B cell (primary cell): Measurements from ENCODE around the gene MAP4K4. TPM values are rescaled to one million over a fixed set of nuclear protein-coding genes. Genes with fewer than 3 reads are reported as not detected.

ENCODE experiments used
- ATAC-seq: fragments of 200-7000 bp; cut with Tn5 transposase; one replicate; pipeline ENCODE4 v1.10.0; 2021; ENCODE audit warnings: low read depth, mild to moderate bottlenecking, moderate number of reproducible peaks, moderate library complexity
- CTCF ChIA-PET: fragments of 350-600 bp; sonication (Branson Sonifier 250); formaldehyde crosslinking; loops from one replicate; lab custom pipeline; 2021; ENCODE audit warnings: antibody characterized with exemption, inconsistent platforms; lab: Charles Lee
- POLR2A ChIA-PET: fragments of 350-600 bp; sonication (Branson Sonifier 250); formaldehyde crosslinking; loops from one replicate; lab custom pipeline; 2021; ENCODE audit warnings: antibody characterized with exemption; lab: Charles Lee
- DNase-seq: peaks from one replicate; pipeline ENCODE4 v3.0.0; 2013
- H2AFZ ChIP-seq: 2 replicates; pipeline ENCODE4 v1.6.1; 2012; ENCODE audit warnings: mild to moderate bottlenecking, low read depth, low read length; ENCODE audit not compliant: insufficient read depth, poor library complexity, severe bottlenecking
- H3K27ac ChIP-seq, 2 donors: 1 replicate in 1 of 2; 2 replicates in 1 of 2; pipeline ENCODE4 v1.5.1; 2012 to 2013; ENCODE audit warnings: low read length in 2 of 2, mild to moderate bottlenecking in 2 of 2, moderate library complexity in 1 of 2
- H3K27me3 ChIP-seq, 4 experiments: fragments of 200-600 bp in 1 of 4; sonication (generic) in 1 of 4; replicated peaks in 1 of 4; 1 replicate in 2 of 4; 2 replicates in 2 of 4; pipeline versions ENCODE4 v1.6.1 to v1.7.0; 2013 to 2016; ENCODE audit warnings: low read length in 3 of 4, mild to moderate bottlenecking in 2 of 4, mixed read lengths in 1 of 4, moderate library complexity in 1 of 4; ENCODE audit not compliant: insufficient read depth in 4 of 4, control insufficient read depth in 3 of 4; ENCODE audit errors: control extremely low read depth in 1 of 4
- H3K36me3 ChIP-seq, 2 experiments: replicated peaks in 1 of 2; 1 replicate in 1 of 2; 2 replicates in 1 of 2; pipeline versions ENCODE4 v1.6.1 to v1.7.1; 2013; ENCODE audit warnings: low read length in 1 of 2; ENCODE audit not compliant: insufficient read depth in 2 of 2, control insufficient read depth in 1 of 2; ENCODE audit errors: control extremely low read depth in 1 of 2, extremely low read depth in 1 of 2
- H3K4me1 ChIP-seq, 2 donors: fragments of 200-600 bp in 1 of 2; sonication (generic) in 1 of 2; 1 replicate in 1 of 2; 2 replicates in 1 of 2; pipeline versions ENCODE4 v1.5.1 to v1.6.1; 2013 to 2017; ENCODE audit warnings: low read length in 2 of 2; ENCODE audit not compliant: control insufficient read depth in 2 of 2, insufficient read depth in 2 of 2
- H3K4me2 ChIP-seq: replicated peaks from 2 replicates; pipeline ENCODE3; 2012; ENCODE audit warnings: mild to moderate bottlenecking, low read depth, low read length; ENCODE audit not compliant: poor library complexity, severe bottlenecking
- H3K4me3 ChIP-seq, 5 experiments: fragments of 200-600 bp in 1 of 5; sonication (generic) in 1 of 5; 1 replicate in 3 of 5; 2 replicates in 2 of 5; pipeline versions ENCODE4 v1.5.1 to v1.7.0; 2011 to 2016; ENCODE audit warnings: low read length in 4 of 5, mild to moderate bottlenecking in 4 of 5, low read depth in 2 of 5, control low read depth in 1 of 5, moderate library complexity in 1 of 5; ENCODE audit not compliant: insufficient read depth in 1 of 5; ENCODE audit errors: control extremely low read depth in 1 of 5, extremely low read depth in 1 of 5
- H3K79me2 ChIP-seq: fragments of 200-600 bp; sonication (generic); one replicate; pipeline ENCODE4 v1.6.0; 2016; ENCODE audit warnings: low read length; ENCODE audit not compliant: control insufficient read depth, insufficient read depth
- H3K9ac ChIP-seq: fragments of 200-600 bp; sonication (generic); 2 replicates; pipeline ENCODE4 v1.6.1; 2017; ENCODE audit warnings: mild to moderate bottlenecking, low read length, moderate library complexity
- H3K9me3 ChIP-seq, 3 donors: one replicate each; pipeline versions ENCODE4 v1.6.1 to v1.7.1; 2013; ENCODE audit warnings: low read length in 2 of 3; ENCODE audit not compliant: control insufficient read depth in 2 of 3, insufficient read depth in 1 of 3; ENCODE audit errors: control extremely low read depth in 1 of 3
- H4K20me1 ChIP-seq: 2 replicates; pipeline ENCODE4 v1.6.0; 2012; ENCODE audit warnings: mild to moderate bottlenecking, low read length; ENCODE audit not compliant: insufficient read depth, control insufficient read depth, poor library complexity, severe bottlenecking
- H3K27ac Mint-ChIP-seq: one replicate; pipeline ENCODE4 v1.8.0; 2021; ENCODE audit warnings: mixed read lengths
- H3K27me3 Mint-ChIP-seq: one replicate; pipeline ENCODE4 v1.8.0; 2021; ENCODE audit warnings: mixed read lengths
- H3K4me1 Mint-ChIP-seq: one replicate; pipeline ENCODE4 v1.8.0; 2021; ENCODE audit warnings: mixed read lengths
- H3K4me3 Mint-ChIP-seq: one replicate; pipeline ENCODE4 v1.8.0; 2021; ENCODE audit warnings: mixed read lengths
- H3K9me3 Mint-ChIP-seq: one replicate; pipeline ENCODE4 v1.8.0; 2022; ENCODE audit warnings: mixed read lengths; ENCODE audit not compliant: insufficient read depth
- EZH2 ChIP-seq: IDR thresholded peaks from 2 replicates; pipeline ENCODE4 v1.6.1; 2012; ENCODE audit warnings: borderline replicate concordance, low read depth, mild to moderate bottlenecking, moderate library complexity, low read length; ENCODE audit not compliant: insufficient read depth, poor library complexity, severe bottlenecking
- WGBS: methylation state at CpG from one replicate; pipeline ENCODE4 v1.1.5; 2013; ENCODE audit warnings: missing lambda C conversion rate; ENCODE audit not compliant: insufficient coverage; 5-methylcytosine and 5-hydroxymethylcytosine counted together
- intact Hi-C: fragments of 100-400 bp; cut with micrococcal nuclease; formaldehyde crosslinking; loops from one replicate; pipeline ENCODE4 v1.10.0; 2022
- polyA plus RNA-seq: library from polyadenylated mRNA; depleted of rRNA; stranded (reverse); fragments of >200 nt; gene quantifications from 2 replicates; pipeline ENCODE4 v1.2.3, GENCODE V29; 2012
- total RNA-seq, 2 donors: library from RNA; stranded (reverse); fragments of 120-200 nt in 1 of 2; gene quantifications; 1 replicate in 1 of 2; 2 replicates in 1 of 2; pipeline versions ENCODE4 v1.2.3 to v1.2.4, GENCODE V29; 2013 to 2022
- TF ChIP-seq, protein P1 (sequence below): fragments of 200-600 bp; IDR thresholded peaks from one replicate; pipeline ENCODE4 v1.8.0; 2022; ENCODE audit warnings: antibody characterized with exemption, mild to moderate bottlenecking

MAP4K4 gene
- total and polyA plus RNA-seq, 2 donors (not counting 1 experiment from before 2014, with no cell fraction given) = 54.8 to 280 TPM

DNA sequence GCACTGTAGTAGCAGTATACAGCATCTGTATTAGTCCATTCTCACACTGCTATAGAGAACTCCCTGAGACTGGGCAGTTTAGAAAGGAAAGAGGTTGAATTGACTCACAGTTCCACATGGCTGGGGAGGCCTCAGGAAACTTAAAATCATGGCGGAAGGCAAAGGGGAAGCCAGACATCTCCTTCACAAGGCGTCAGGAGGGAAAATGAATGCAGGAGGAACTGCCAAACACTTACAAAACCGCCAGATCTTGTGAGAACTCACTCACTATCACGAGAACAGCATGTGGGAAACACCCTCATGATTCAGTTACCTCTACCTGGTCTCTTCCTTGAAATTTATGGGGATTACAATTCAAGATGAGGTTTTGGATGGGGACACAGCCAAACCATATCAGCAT lies 25.4 kb downstream of the MAP4K4 start:
- CTCF ChIA-PET = interaction anchor here (0.8 to 4.5 kb wide), 4 partner anchors 9 to 108 kb away, joined by 3 to 22 read pairs (median 4); partner anchors contain the start of gene MAP4K4
- H2AFZ ChIP-seq = peak overlapping the region; percentile 3
- H3K4me1 Mint-ChIP-seq = peaks cover 91% of the 10 kb centered on the region
- peak overlapping the region; percentile 69 for H3K4me3 Mint-ChIP-seq
- H3K9ac ChIP-seq = no peak overlapping the region
- H3K27ac Mint-ChIP-seq = peak overlapping the region; percentile 84
- H3K27ac ChIP-seq = peak overlapping the region; percentile 53 to 86
- H3K9me3 ChIP-seq = peaks cover 0 to 3% (median 0%) of the 10 kb centered on the region in 3 donors
- POLR2A ChIA-PET = no interaction called here
- peaks cover 36% of the 10 kb centered on the region for H4K20me1 ChIP-seq
- TF ChIP-seq, protein P1, sequence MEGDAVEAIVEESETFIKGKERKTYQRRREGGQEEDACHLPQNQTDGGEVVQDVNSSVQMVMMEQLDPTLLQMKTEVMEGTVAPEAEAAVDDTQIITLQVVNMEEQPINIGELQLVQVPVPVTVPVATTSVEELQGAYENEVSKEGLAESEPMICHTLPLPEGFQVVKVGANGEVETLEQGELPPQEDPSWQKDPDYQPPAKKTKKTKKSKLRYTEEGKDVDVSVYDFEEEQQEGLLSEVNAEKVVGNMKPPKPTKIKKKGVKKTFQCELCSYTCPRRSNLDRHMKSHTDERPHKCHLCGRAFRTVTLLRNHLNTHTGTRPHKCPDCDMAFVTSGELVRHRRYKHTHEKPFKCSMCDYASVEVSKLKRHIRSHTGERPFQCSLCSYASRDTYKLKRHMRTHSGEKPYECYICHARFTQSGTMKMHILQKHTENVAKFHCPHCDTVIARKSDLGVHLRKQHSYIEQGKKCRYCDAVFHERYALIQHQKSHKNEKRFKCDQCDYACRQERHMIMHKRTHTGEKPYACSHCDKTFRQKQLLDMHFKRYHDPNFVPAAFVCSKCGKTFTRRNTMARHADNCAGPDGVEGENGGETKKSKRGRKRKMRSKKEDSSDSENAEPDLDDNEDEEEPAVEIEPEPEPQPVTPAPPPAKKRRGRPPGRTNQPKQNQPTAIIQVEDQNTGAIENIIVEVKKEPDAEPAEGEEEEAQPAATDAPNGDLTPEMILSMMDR = no peak
- no peak for TF ChIP-seq EZH2
- WGBS = no CpG with 5 or more reads among the region's 4 CpGs
- H3K9me3 Mint-ChIP-seq = no peaks in the 10 kb centered on the region
- H3K4me1 ChIP-seq = peaks cover 93 to 99% of the 10 kb centered on the region in 2 donors
- intact Hi-C loops = loop anchor here (5.0 kb wide), 1 partner anchor 36 kb away; no protein-coding TSS in a partner anchor
- peak overlapping the region; percentile 39 for H3K4me2 ChIP-seq
- H3K79me2 ChIP-seq = peaks cover 98% of the 10 kb centered on the region
- no peaks in the 10 kb centered on the region for H3K27me3 ChIP-seq
- no peaks in the 10 kb centered on the region for H3K27me3 Mint-ChIP-seq
- ATAC-seq (peak; percentile 29), DNase-seq (peak; percentile 59)
- no peaks in the 10 kb centered on the region for H3K36me3 ChIP-seq
- no peak overlapping the region for H3K4me3 ChIP-seq

DNA sequence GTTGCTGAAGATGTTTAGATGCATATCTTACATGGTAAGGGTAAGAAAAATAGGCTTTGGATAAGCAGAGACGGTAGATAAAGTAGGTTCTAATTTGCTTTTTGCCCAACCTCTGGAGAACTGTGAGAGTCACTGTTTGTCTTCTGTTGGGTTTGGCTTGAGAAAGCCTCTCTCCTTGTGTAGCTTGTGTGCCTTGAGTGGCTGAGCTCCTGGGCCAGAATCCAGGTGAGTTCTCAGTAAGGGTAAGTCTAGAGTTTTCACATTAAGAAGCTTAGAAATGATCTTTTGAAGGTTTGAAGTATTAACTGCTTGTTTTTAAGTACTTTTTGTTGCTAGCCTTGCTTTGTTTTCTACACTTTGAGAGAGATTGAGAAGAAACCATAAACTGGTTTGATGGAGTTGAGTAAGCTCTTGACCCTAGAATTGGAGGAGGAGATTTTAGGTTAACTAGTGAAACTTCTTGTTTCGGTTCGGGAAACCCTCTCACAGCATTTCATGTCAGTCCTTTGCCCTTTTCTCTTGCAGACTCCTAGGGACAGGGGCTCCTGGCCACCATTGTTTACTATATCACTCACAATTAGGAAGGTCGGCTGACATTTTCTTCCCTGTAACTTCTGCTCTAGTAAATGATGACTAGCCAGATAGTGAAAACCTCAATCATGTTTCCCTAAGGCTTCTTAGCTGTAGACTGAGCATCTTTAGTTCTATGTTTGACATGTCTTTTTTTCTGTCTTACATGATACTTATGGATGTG lies 26.0 kb downstream of the MAP4K4 start:
- H3K4me3 Mint-ChIP-seq = peak overlapping the region; percentile 69
- H3K4me1 ChIP-seq = peaks cover 93 to 100% of the 10 kb centered on the region in 2 donors
- 73% methylated on average over 1 of the region's 4 CpGs for WGBS

More for the DNA sequence above, 26.0 kb downstream of the MAP4K4 start:
- H3K27me3 ChIP-seq = no peaks in the 10 kb centered on the region
- TF ChIP-seq, protein P1 = no peak
- TF ChIP-seq EZH2 = no peak
- ATAC-seq = no peak
- peaks cover 0 to 3% (median 3%) of the 10 kb centered on the region in 3 donors for H3K9me3 ChIP-seq
- H4K20me1 ChIP-seq = peaks cover 43% of the 10 kb centered on the region
- peak overlapping the region; percentile 3 for H2AFZ ChIP-seq
- H3K27me3 Mint-ChIP-seq = no peaks in the 10 kb centered on the region
- H3K27ac Mint-ChIP-seq = peak overlapping the region; percentile 84
- H3K4me1 Mint-ChIP-seq = peaks cover 92% of the 10 kb centered on the region
- no peaks in the 10 kb centered on the region for H3K9me3 Mint-ChIP-seq
- H3K4me3 ChIP-seq = no peak overlapping the region
- ChIA-PET POLR2A (no interaction called here), CTCF (interaction anchor here (0.7 to 4.5 kb wide), 4 partner anchors 8 to 306 kb away, joined by 3 to 22 read pairs (median 3); partner anchors contain the start of gene MAP4K4)
- H3K27ac ChIP-seq = peak overlapping the region; percentile 53 to 86
- peak overlapping the region; percentile 19 for H3K9ac ChIP-seq
- no peaks in the 10 kb centered on the region for H3K36me3 ChIP-seq
- intact Hi-C loops = loop anchor here (2.0 to 5.0 kb wide), 2 partner anchors 23 to 36 kb away; no protein-coding TSS in a partner anchor
- no peak for DNase-seq
- H3K4me2 ChIP-seq = peak overlapping the region; percentile 39
- peaks cover 100% of the 10 kb centered on the region for H3K79me2 ChIP-seq
